Testis (tissue), 2 donors: ENCODE results near the gene SIX5.
A peak's percentile ranks its signal among the peaks of the same experiment; 100 is the strongest.

Experiments used
- POLR2A ChIP-seq: fragments of 450-650 bp; IDR thresholded peaks from one replicate; pipeline ENCODE4 v1.6.1; 2017; ENCODE audit warnings: antibody characterized with exemption, mild to moderate bottlenecking, moderate library complexity
- TF ChIP-seq, protein P1 (sequence below), 3 experiments: fragments of 450-650 bp in 2 of 3; fragments of 200-600 bp in 1 of 3; sonication (generic) in 1 of 3; IDR thresholded peaks; one replicate each; pipeline ENCODE4 v1.5.1; 2016 to 2019; ENCODE audit warnings: antibody characterized with exemption in 3 of 3, mild to moderate bottlenecking in 2 of 3, moderate library complexity in 1 of 3

DNA sequence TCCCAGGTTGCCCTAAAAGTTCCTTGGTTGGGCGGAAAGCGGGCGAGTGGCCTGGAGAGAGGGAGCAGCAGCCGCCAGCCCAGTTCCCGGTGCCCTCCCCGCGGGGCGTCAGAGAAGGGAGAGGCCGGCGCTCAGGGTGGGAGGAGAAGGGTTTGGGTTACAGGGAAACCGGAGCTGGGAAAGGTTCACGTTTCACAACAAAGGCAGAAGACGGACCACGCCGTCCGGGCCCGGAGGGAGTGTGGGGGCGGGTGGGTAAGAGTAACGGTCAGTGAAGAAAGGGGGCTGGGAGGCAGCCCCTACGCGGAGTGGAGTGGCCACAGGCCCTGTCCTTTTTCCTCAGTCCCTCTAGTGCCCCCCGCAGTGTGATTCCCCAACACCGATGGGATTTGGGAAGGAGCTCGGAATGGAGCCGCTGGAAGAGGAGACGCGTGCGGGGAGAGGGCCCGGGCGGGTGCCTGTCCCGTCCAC lies 1.6 kb downstream of the SIX5 start:
- TF ChIP-seq, protein P1, sequence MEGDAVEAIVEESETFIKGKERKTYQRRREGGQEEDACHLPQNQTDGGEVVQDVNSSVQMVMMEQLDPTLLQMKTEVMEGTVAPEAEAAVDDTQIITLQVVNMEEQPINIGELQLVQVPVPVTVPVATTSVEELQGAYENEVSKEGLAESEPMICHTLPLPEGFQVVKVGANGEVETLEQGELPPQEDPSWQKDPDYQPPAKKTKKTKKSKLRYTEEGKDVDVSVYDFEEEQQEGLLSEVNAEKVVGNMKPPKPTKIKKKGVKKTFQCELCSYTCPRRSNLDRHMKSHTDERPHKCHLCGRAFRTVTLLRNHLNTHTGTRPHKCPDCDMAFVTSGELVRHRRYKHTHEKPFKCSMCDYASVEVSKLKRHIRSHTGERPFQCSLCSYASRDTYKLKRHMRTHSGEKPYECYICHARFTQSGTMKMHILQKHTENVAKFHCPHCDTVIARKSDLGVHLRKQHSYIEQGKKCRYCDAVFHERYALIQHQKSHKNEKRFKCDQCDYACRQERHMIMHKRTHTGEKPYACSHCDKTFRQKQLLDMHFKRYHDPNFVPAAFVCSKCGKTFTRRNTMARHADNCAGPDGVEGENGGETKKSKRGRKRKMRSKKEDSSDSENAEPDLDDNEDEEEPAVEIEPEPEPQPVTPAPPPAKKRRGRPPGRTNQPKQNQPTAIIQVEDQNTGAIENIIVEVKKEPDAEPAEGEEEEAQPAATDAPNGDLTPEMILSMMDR (IDR thresholded peaks at IDR 0.05) = no peak
- TF ChIP-seq POLR2A = peak; percentile 46
